WI38 (cell line): ENCODE data around the gene GAL3ST3.

Source experiments
- H3K4me3 ChIP-seq: 2 replicates; pipeline ENCODE4 v1.5.1; 2011; ENCODE audit warnings: low read depth, mild to moderate bottlenecking, control low read depth, low read length
- TF ChIP-seq, protein P1 (sequence below): IDR thresholded peaks from 2 replicates; pipeline ENCODE4 v1.5.1; 2012; ENCODE audit warnings: low read depth, mild to moderate bottlenecking, control low read depth, low read length

GAL3ST3 gene

DNA sequence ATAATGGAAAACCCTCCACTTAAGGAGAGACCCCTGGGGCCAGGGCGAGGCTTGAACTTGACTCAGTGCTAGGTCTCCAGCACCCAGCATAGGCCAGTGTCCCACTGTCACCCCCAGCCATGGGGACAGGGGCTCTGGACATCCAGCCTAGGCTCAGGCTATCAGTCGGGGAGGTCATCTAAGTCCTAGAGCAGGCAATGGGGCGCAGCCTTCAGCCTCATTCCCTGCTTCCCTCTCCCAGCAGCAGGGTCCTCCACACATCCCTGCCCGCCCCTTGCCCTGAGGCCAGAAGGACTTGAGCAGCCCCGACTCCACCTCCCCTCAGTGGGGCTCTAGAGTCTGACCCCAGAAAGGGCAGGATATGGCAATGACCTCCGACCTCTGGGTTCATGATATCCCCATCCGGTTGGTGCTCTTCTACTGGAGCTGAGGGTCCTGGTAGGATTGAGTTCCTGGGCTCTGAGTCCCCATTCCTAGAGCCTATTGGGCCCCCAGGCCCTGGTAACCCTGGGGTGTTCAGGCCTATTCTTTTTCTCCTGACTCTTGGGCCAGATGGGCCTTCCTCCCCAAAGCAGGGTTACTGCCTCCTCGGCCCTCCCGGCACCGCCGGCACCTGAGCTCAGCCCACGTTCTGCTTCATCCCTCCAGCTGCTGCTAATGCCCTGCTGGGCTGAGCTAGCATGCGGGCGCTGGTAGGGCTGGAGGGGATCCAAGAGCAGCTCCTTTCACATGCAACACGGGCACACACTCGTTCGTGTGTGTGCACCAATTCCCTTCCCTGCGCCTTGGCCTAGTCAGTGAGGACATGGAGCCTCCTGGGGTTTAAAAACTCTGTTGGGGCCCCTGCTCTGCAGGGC lies 32.8 kb downstream of the GAL3ST3 start:
- TF ChIP-seq, protein P1, sequence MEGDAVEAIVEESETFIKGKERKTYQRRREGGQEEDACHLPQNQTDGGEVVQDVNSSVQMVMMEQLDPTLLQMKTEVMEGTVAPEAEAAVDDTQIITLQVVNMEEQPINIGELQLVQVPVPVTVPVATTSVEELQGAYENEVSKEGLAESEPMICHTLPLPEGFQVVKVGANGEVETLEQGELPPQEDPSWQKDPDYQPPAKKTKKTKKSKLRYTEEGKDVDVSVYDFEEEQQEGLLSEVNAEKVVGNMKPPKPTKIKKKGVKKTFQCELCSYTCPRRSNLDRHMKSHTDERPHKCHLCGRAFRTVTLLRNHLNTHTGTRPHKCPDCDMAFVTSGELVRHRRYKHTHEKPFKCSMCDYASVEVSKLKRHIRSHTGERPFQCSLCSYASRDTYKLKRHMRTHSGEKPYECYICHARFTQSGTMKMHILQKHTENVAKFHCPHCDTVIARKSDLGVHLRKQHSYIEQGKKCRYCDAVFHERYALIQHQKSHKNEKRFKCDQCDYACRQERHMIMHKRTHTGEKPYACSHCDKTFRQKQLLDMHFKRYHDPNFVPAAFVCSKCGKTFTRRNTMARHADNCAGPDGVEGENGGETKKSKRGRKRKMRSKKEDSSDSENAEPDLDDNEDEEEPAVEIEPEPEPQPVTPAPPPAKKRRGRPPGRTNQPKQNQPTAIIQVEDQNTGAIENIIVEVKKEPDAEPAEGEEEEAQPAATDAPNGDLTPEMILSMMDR = no peak
- H3K4me3 ChIP-seq = no peak overlapping the region

DNA sequence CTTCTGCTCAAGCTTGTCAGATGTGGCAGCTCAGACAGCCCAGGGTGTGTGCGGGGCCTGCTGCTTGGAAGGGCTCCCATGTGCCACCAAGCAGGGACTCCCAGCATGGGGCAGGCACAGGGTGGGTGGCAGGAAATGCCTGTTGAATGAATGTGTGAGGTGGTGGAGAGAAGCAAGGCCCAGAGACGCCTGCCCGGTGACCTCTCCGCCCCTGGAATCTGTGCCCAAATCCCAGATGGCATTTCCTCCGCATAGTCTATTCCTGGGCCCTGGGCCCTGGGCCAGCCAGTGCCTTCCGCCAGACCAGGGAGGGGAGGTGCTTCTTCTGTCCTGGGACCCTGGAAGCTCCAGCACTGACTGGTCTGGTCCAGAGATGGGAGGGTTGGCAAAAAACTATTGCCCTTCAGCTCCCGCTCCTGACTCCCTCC lies 33.5 kb downstream of the GAL3ST3 start:
- TF ChIP-seq, protein P1 = no peak
- no peak overlapping the region for H3K4me3 ChIP-seq

DNA sequence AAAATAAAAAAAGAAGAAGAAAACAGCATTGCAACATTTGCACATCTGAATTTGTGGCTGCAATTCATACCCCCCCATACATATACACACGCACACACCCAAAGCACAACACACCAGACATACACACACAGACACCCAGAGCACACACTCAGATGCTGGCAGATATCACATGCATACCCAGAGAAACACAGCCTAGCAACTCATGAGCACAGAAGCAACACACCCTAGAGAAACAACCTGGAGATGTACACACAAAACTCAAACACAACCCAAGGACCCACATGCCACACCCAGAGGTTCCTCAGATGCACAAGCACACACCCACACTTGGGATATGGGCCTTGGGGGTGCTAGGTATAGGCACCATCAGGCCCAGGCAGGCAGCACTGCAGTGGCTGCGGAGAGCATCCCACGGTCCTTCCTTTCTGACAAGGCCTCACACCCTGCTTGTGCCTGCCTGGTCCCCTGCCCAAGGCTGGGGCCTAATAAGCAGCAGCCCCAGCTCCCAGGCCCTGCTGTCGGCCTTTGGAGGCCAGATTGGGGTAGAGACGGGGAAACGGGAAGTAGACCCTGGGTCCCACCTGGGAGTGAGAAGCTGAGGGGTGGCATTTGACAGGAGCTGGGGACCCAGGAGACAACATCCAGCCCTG lies 34.0 kb downstream of the GAL3ST3 start:
- no peak overlapping the region for H3K4me3 ChIP-seq
- TF ChIP-seq, protein P1 = no peak

DNA sequence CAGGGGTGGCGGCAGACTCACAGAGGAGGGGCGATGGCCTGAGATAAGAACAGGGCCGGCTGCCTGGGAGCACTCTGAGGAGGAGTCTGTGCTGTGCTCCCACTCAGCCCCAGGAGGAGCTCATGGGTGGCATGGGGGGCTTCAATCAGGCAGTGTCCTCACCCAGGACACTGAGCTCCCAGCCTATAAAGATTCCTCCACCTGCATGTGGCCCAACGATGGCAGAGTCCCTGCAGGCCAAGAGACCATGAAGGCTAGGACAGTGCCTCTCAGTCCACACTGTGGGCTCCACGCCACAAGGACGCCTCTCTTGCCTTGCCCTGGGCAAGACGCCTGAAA lies 35.2 kb downstream of the GAL3ST3 start:
- TF ChIP-seq, protein P1 = no peak
- H3K4me3 ChIP-seq = no peak overlapping the region

DNA sequence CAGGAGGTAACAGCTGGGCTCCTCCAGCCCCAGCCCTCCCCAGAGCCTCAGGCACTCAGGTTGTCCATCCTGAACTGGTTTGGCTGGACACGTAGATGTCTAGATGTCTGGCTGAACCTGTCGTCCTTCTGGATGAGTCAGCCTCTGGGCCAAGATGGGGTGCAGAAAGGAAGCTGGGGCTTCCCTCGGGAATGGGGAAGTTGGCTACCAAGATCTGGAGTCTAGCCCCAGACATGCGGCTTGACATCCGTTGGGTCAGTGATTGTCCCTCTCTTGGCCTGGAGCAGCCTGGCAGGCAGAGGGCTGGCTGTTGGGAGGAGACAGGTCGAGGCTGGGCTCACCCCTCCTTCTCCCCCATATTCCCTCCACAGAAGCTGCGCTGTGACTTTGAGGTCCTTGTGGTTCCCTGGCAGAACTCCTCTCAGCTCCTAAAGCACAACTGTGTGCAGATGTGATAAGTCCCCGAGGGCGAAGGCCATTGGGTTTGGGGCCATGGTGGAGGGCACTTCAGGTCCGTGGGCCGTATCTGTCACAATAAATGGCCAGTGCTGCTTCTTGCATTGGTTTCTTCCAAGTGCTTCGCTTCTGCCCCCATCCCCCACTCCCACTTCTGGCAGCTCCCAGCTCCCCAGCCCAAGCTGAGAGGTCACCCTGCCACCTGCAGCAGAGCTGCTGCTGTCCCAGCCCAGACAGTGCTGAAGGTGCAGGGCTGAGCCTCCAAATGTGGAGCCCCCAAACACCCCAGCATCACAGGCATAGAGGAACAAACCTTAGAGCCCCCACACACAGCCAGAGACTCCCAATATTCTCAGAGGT lies 35.8 kb downstream of the GAL3ST3 start:
- TF ChIP-seq, protein P1 = no peak
- no peak overlapping the region for H3K4me3 ChIP-seq

DNA sequence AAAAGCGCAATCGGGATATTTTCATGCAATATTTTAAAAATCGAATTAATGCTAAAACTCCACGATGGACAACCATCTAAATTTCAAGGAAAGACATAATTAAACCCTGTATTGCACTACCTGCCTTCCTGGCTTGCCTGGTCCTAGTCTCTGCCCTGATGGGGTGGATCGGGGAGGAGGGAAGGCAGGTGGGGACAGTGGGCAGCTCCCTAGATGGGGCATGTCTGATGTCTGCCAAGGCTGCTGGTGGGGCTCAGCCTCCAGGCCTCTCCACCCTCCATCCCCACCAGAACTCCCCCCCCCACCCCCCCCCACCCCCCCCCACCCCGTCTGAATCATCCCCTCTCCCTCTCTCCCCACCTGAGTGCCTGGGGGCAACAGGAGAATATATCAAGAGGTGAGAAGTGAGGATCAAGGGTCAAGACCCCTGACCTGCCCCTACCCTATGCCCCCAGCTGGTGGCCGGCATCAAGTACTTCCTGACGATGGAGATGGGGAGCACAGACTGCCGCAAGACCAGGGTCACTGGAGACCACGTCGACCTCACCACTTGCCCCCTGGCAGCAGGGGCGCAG lies 36.5 kb downstream of the GAL3ST3 start:
- TF ChIP-seq, protein P1 = no peak
- H3K4me3 ChIP-seq = no peak overlapping the region
